ENCODE measurements around the gene TMEM59.
"Not testable (repeated sequence)": the region's sequence is repeated elsewhere in the genome, so short reads cannot be mapped to it uniquely, and the experiment has no call there.

TMEM59 gene

GRCh38 chr1:54014009-54014629 lies 38.9 kb downstream of the TMEM59 start:
- in situ Hi-C loops (cut with MboI; ENCODE audit: low sequenced_read_pairs), result no loop called here

GRCh38 chr1:54013393-54014008 lies 39.5 kb downstream of the TMEM59 start:
- in situ Hi-C loops (cut with MboI; ENCODE audit: low sequenced_read_pairs), result no loop called here

- in situ Hi-C loops (cut with MboI; ENCODE audit: low sequenced_read_pairs), result no loop called here
These were observed 40.1 kb downstream of the TMEM59 start for GRCh38 chr1:54012863-54013262.

GRCh38 chr1:54012008-54012325 lies 41.0 kb downstream of the TMEM59 start:
- in situ Hi-C loops (cut with MboI; ENCODE audit: low sequenced_read_pairs), result no loop called here

- in situ Hi-C loops (cut with MboI; ENCODE audit: low sequenced_read_pairs), result no loop called here
These were observed 41.5 kb downstream of the TMEM59 start for GRCh38 chr1:54011316-54012007.

GRCh38 chr1:54010415-54011117 lies 42.4 kb downstream of the TMEM59 start:
- in situ Hi-C loops (cut with MboI; ENCODE audit: low sequenced_read_pairs), result no loop called here

GRCh38 chr1:54009406-54009805 lies 43.6 kb downstream of the TMEM59 start:
- in situ Hi-C loops (cut with MboI; ENCODE audit: low sequenced_read_pairs), result no loop called here

GRCh38 chr1:54008876-54009275 lies 44.1 kb downstream of the TMEM59 start:
- in situ Hi-C loops (cut with MboI; ENCODE audit: low sequenced_read_pairs), result no loop called here

GRCh38 chr1:54007613-54008012 lies 45.4 kb downstream of the TMEM59 start:
- in situ Hi-C loops (cut with MboI; ENCODE audit: low sequenced_read_pairs), result no loop called here

GRCh38 chr1:54006508-54006907 lies 46.5 kb downstream of the TMEM59 start:
- in situ Hi-C loops (cut with MboI; ENCODE audit: low sequenced_read_pairs), result no loop called here

- in situ Hi-C loops (cut with MboI; ENCODE audit: low sequenced_read_pairs), result no loop called here
These were observed 48.4 kb downstream of the TMEM59 start for GRCh38 chr1:54004481-54005049.

- in situ Hi-C loops (cut with MboI; ENCODE audit: low sequenced_read_pairs), result not testable (repeated sequence)
These were observed 49.1 kb downstream of the TMEM59 start for GRCh38 chr1:54003750-54004480.

GRCh38 chr1:54003249-54003646 lies 49.8 kb downstream of the TMEM59 start:
- in situ Hi-C loops (cut with MboI; ENCODE audit: low sequenced_read_pairs), result no loop called here

GRCh38 chr1:54002544-54003248 lies 50.3 kb downstream of the TMEM59 start:
- in situ Hi-C loops (cut with MboI; ENCODE audit: low sequenced_read_pairs), result no loop called here

GRCh38 chr1:54001591-54001990 lies 51.4 kb downstream of the TMEM59 start:
- in situ Hi-C loops (cut with MboI; ENCODE audit: low sequenced_read_pairs), result no loop called here

- in situ Hi-C loops (cut with MboI; ENCODE audit: low sequenced_read_pairs), result no loop called here
These were observed 53.1 kb downstream of the TMEM59 start for GRCh38 chr1:53999920-54000319.

- in situ Hi-C loops (cut with MboI; ENCODE audit: low sequenced_read_pairs), result no loop called here
These were observed 54.8 kb downstream of the TMEM59 start for GRCh38 chr1:53998223-53998622.

GRCh38 chr1:53995683-53996082 lies 57.3 kb downstream of the TMEM59 start:
- in situ Hi-C loops (cut with MboI; ENCODE audit: low sequenced_read_pairs), result no loop called here

- in situ Hi-C loops (cut with MboI; ENCODE audit: low sequenced_read_pairs), result not testable (repeated sequence)
These were observed 58.5 kb downstream of the TMEM59 start for GRCh38 chr1:53994516-53994915.

Data from HL-60/S4 treated with phorbol 12-myristate 13-acetate at 8.2 ng/mL for 4 days and 3 days (cell line).